K562 (cell line): Measurements from ENCODE around the gene FGF14. TPM values are rescaled to one million over a fixed set of nuclear protein-coding genes. Genes with fewer than 3 reads are reported as not detected.

ENCODE experiments used
- CLOCK ChIP-seq: fragments of 250-450 bp; sonication (Bioruptor Pico); IDR thresholded peaks from 2 replicates; pipeline ENCODE4 v1.4.0; 2020; ENCODE audit warnings: mild to moderate bottlenecking, moderate library complexity, borderline replicate concordance
- GMEB1 ChIP-seq: fragments of 250-450 bp; sonication (Bioruptor Pico); IDR thresholded peaks from 2 replicates; pipeline ENCODE4 v1.4.0; 2020; ENCODE audit warnings: mild to moderate bottlenecking
- PCBP1 ChIP-seq: fragments of 200-400 bp; formaldehyde crosslinking; IDR thresholded peaks from 2 replicates; pipeline ENCODE4 v1.6.1; 2018; ENCODE audit warnings: mild to moderate bottlenecking, low read depth, low read length; ENCODE audit not compliant: poor library complexity, severe bottlenecking
- RREB1 ChIP-seq: fragments of 250-450 bp; sonication (Bioruptor Pico); IDR thresholded peaks from 2 replicates; pipeline ENCODE4 v1.4.0; 2020
- XRCC3 ChIP-seq: fragments of 450-650 bp; IDR thresholded peaks from 2 replicates; pipeline ENCODE4 v1.6.1; 2017; ENCODE audit warnings: mild to moderate bottlenecking, moderate library complexity
- ZFX ChIP-seq: sonication (generic); formaldehyde crosslinking; IDR thresholded peaks from 2 replicates; pipeline ENCODE4 v1.8.0; 2022; ENCODE audit warnings: mild to moderate bottlenecking, missing genetic modification reagents, moderate library complexity
- ZKSCAN1 ChIP-seq: fragments of 150-350 bp; IDR thresholded peaks from 2 replicates; pipeline ENCODE4 v1.6.1; 2016; ENCODE audit warnings: low read depth, low read length
- ZMIZ1 ChIP-seq, 2 experiments: fragments of 150-350 bp in 1 of 2; IDR thresholded peaks; 2 replicates each; pipeline ENCODE4 v1.6.1; 2012 to 2016; ENCODE audit warnings: low read depth in 2 of 2, low read length in 2 of 2, mild to moderate bottlenecking in 1 of 2, moderate library complexity in 1 of 2
- ZNF444 ChIP-seq: fragments of 250-450 bp; sonication (Bioruptor Pico); IDR thresholded peaks from 2 replicates; pipeline ENCODE4 v1.4.0; 2020; ENCODE audit warnings: mild to moderate bottlenecking, moderate library complexity
- ZNF518B ChIP-seq: fragments of 250-450 bp; sonication (Bioruptor Pico); IDR thresholded peaks from 2 replicates; pipeline ENCODE4 v1.5.0; 2021; ENCODE audit warnings: mild to moderate bottlenecking, moderate library complexity
- polyA plus RNA-seq, 8 experiments: library from polyadenylated mRNA; depleted of rRNA in 4 of 8; stranded (reverse) in 5 of 8; unstranded in 3 of 8; fragments of >200 nt; fragmentation: Nextera tagmentation in 2 of 8; fragmentation: Illumina TruSeq in 1 of 8; extraction: Ambion mirVana in 2 of 8; extraction: Trizol in 1 of 8; gene quantifications; 2 replicates each; pipeline versions ENCODE4 v1.2.1 to v1.2.3, GENCODE V29; 2011 to 2014; ENCODE audit warnings: inconsistent platforms in 1 of 8, missing spikeins in 1 of 8
- total RNA-seq, 7 experiments: library from RNA; depleted of rRNA in 6 of 7; stranded (reverse); fragments of >200 nt in 6 of 7; fragmentation: Illumina TruSeq in 2 of 7; extraction: Trizol in 2 of 7; gene quantifications; 2 replicates each; pipeline versions ENCODE4 v1.2.1 to v1.2.3, GENCODE V29; 2011 to 2021; ENCODE audit warnings: low replicate concordance in 1 of 7

The FGF14 gene
- total and polyA plus RNA-seq, 9 of the 15 experiments (the other 6 are each of a cell fraction or from before 2014, with no cell fraction given) = not detected

- TF ChIP-seq RREB1 = no peak
- no peak for TF ChIP-seq GMEB1 (CRISPR knock-in tag)
- TF ChIP-seq ZKSCAN1 = no peak
- no peak for TF ChIP-seq ZNF444 (CRISPR knock-in tag)
- TF ChIP-seq XRCC3 = no peak
- TF ChIP-seq PCBP1 = no peak
- TF ChIP-seq ZMIZ1 (IDR thresholded peaks at IDR 0.05; ENCODE audit: low read depth in 2 of 2, low read length in 2 of 2) = no peak
- TF ChIP-seq ZFX = no peak
- no peak for TF ChIP-seq ZNF518B (CRISPR knock-in tag)
- TF ChIP-seq CLOCK (CRISPR knock-in tag) = no peak
Observed at GRCh38 chr13:101915755-101916107, 486.1 kb downstream of the FGF14 start (continued).
